Measurements from ENCODE around the gene COL1A1.

- TF ChIP-seq POLR2A (IDR thresholded peaks at IDR 0.05): no peak
- TF ChIP-seq, protein P1, sequence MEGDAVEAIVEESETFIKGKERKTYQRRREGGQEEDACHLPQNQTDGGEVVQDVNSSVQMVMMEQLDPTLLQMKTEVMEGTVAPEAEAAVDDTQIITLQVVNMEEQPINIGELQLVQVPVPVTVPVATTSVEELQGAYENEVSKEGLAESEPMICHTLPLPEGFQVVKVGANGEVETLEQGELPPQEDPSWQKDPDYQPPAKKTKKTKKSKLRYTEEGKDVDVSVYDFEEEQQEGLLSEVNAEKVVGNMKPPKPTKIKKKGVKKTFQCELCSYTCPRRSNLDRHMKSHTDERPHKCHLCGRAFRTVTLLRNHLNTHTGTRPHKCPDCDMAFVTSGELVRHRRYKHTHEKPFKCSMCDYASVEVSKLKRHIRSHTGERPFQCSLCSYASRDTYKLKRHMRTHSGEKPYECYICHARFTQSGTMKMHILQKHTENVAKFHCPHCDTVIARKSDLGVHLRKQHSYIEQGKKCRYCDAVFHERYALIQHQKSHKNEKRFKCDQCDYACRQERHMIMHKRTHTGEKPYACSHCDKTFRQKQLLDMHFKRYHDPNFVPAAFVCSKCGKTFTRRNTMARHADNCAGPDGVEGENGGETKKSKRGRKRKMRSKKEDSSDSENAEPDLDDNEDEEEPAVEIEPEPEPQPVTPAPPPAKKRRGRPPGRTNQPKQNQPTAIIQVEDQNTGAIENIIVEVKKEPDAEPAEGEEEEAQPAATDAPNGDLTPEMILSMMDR (IDR thresholded peaks at IDR 0.05): no peak
These were observed 35.4 kb downstream of the COL1A1 start, which contains the start of gene SGCA for GRCh38 chr17:50165867-50166517.
